ENCODE data around the gene ATG3. TPM values are rescaled to one million over a fixed set of nuclear protein-coding genes. Genes with fewer than 3 reads are reported as not detected.
A peak's percentile ranks its signal among the peaks of the same experiment; 100 is the strongest.

The ATG3 gene
- total RNA-seq, 4 donors from 2014 or later, result 52.0 to 86.3 (median 56.4) TPM

DNA sequence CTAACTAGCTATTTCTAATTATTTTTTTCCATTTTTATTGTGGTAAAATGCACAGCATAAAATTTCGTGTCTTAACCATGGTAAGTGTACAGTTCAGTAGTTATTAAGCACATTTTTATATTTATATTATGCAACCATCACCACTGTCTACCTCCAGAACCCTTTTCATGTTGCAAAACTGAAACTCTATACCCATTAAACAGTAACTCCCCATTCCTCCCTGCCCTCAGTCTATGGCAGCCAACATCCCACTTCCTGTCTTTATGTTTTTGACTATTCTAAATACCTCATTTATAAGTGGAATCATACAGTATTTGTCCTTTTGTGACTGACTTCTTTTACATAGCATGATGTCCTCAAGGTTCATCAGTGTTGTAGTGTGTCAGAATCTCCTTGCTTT is 25.6 kb upstream of the ATG3 start:
- no peaks in the 10 kb centered on the region for H3K9me3 ChIP-seq
- no peak overlapping the region for H3K4me3 ChIP-seq
- DNase-seq, result no peak
- peaks cover 0 to 43% (median 0%) of the 10 kb centered on the region in 3 donors for H3K36me3 ChIP-seq
- no peak for TF ChIP-seq POLR2A (IDR thresholded peaks at IDR 0.05)
- TF ChIP-seq, protein P1, sequence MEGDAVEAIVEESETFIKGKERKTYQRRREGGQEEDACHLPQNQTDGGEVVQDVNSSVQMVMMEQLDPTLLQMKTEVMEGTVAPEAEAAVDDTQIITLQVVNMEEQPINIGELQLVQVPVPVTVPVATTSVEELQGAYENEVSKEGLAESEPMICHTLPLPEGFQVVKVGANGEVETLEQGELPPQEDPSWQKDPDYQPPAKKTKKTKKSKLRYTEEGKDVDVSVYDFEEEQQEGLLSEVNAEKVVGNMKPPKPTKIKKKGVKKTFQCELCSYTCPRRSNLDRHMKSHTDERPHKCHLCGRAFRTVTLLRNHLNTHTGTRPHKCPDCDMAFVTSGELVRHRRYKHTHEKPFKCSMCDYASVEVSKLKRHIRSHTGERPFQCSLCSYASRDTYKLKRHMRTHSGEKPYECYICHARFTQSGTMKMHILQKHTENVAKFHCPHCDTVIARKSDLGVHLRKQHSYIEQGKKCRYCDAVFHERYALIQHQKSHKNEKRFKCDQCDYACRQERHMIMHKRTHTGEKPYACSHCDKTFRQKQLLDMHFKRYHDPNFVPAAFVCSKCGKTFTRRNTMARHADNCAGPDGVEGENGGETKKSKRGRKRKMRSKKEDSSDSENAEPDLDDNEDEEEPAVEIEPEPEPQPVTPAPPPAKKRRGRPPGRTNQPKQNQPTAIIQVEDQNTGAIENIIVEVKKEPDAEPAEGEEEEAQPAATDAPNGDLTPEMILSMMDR (IDR thresholded peaks at IDR 0.05), result no peak
- no peak overlapping the region for H3K27ac ChIP-seq
- H3K27me3 ChIP-seq, result no peaks in the 10 kb centered on the region
- H3K4me1 ChIP-seq, result no peaks in the 10 kb centered on the region

DNA sequence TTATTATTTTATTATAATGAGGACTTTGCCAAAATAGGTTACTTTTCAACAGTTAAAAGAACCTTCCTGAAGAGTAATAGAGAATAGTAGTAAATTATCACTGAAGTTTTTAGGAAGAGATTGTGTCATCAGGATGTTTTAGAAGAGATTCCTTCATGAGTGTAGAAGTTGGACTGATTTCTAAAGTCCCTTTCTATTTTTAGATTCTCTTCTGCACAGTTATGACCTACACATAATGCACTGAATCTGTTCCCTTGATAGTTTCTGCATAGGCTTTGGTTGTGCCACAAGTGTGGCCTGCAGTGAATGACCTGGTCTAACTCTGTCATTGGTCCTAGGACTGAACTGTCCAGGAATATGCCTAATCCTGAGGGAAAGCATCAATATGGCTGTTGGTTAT is 24.0 kb upstream of the ATG3 start:
- Histone ChIP-seq H3K27me3 (no peaks in the 10 kb centered on the region), H3K4me3 (no peak overlapping the region), H3K27ac (no peak overlapping the region), H3K9me3 (no peaks in the 10 kb centered on the region), H3K36me3 (peaks cover 0 to 51% (median 0%) of the 10 kb centered on the region in 3 donors), H3K4me1 (no peaks in the 10 kb centered on the region)
- TF ChIP-seq, protein P1 (IDR thresholded peaks at IDR 0.05), result no peak
- TF ChIP-seq POLR2A (IDR thresholded peaks at IDR 0.05), result no peak
- no peak for DNase-seq

DNA sequence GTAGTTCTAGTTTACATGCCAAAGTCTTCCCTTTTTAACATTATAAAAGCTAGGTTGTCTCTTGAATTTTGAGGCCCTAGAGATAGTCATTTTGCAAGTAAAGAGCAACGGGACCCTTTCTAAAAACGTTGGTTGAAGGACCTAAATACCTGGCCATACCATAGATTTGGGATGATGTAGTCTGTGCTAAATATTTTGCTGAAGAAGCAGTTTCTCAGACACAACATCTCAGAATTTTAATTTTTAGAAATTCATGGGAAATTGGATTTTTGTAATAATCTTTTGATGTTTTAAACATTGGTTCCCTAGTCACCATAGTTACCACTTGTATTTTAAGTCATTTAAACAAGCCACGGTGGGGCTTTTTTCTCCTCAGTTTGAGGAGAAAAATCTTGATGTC is 21.3 kb upstream of the ATG3 start:
- Histone ChIP-seq H3K4me3 (no peak overlapping the region), H3K27ac (no peak overlapping the region), H3K4me1 (no peaks in the 10 kb centered on the region), H3K9me3 (no peaks in the 10 kb centered on the region), H3K27me3 (no peaks in the 10 kb centered on the region), H3K36me3 (peaks cover 0 to 61% (median 0%) of the 10 kb centered on the region in 3 donors)
- TF ChIP-seq, protein P1 (IDR thresholded peaks at IDR 0.05), result no peak
- no peak for TF ChIP-seq POLR2A (IDR thresholded peaks at IDR 0.05)
- DNase-seq, result no peak

DNA sequence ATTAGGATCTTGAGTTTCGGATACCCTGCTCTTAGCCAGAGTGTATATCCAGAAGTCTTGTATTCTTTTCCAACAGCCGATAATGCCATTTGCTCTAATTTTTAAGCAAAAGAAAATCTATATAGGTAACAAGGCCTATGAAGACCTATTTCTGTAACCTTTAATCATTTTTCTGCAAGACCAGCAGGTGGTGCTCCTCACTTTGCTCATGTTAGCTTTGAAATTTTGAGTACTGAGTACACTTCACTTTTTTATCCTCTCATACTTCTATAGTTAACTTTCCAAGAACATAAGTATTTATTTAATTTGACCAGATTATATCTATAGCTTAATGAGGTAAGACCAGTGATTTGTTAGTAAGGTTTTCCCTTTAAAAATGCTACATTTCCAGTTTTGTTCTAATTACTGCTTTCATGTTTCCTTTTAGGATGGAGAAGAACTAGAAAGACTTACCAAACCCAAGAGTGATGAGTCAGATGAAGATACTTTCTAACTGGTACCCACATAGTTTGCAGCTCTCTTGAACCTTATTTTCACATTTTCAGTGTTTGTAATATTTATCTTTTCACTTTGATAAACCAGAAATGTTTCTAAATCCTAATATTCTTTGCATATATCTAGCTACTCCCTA is 20.6 kb upstream of the ATG3 start:
- H3K4me1 ChIP-seq, result no peaks in the 10 kb centered on the region
- no peak overlapping the region for H3K4me3 ChIP-seq
- TF ChIP-seq POLR2A (IDR thresholded peaks at IDR 0.05), result no peak
- TF ChIP-seq, protein P1 (IDR thresholded peaks at IDR 0.05), result peak in 4 of 6 experiments; percentile 41 to 49 (median 44)
- H3K9me3 ChIP-seq, result no peaks in the 10 kb centered on the region
- no peak overlapping the region for H3K27ac ChIP-seq
- peaks cover 0 to 61% (median 0%) of the 10 kb centered on the region in 3 donors for H3K36me3 ChIP-seq
- no peaks in the 10 kb centered on the region for H3K27me3 ChIP-seq
- DNase-seq, result no peak

DNA sequence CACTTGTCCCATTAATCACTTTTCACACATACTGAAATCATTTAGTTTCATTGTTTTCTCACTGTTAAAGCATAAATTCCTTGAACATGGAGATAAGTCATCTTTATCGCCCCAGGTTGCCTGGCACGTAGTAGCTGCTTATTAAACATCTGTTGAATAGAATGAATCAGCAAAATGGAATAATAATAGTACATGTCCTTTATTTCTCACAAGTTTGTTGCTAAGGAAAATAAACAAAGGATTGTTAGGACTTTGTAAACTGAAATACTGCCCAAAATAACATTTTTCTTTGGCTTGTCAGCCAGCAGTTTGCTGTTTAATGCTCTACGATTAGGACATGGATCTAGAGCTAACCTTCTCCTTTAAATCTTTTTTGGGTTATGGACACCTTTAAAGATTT is 17.9 kb upstream of the ATG3 start:
- no peak overlapping the region for H3K27ac ChIP-seq
- DNase-seq, result no peak
- no peak overlapping the region for H3K4me3 ChIP-seq
- no peaks in the 10 kb centered on the region for H3K4me1 ChIP-seq
- H3K9me3 ChIP-seq, result no peaks in the 10 kb centered on the region
- no peak for TF ChIP-seq POLR2A (IDR thresholded peaks at IDR 0.05)
- TF ChIP-seq, protein P1 (IDR thresholded peaks at IDR 0.05), result no peak
- peaks cover 0 to 41% (median 0%) of the 10 kb centered on the region in 3 donors for H3K36me3 ChIP-seq
- H3K27me3 ChIP-seq, result no peaks in the 10 kb centered on the region
